ENCODE measurements around the gene SFTPB. TPM values are rescaled to one million over a fixed set of nuclear protein-coding genes. Genes with fewer than 3 reads are reported as not detected.
"Not testable (repeated sequence)": the region's sequence is repeated elsewhere in the genome, so short reads cannot be mapped to it uniquely, and the experiment has no call there.

Gene SFTPB
- total and polyA plus RNA-seq, 4 donors = not detected

- 94% methylated on average over 17 of the region's 17 CpGs for WGBS
Observed at GRCh38 chr2:85615413-85615728, 52.6 kb downstream of the SFTPB start.

GRCh38 chr2:85614757-85615156 is 53.2 kb downstream of the SFTPB start:
- H3K9ac ChIP-seq (ENCODE audit: low read depth in 1 of 2, low read length in 2 of 2); H3K4me3 ChIP-seq (ENCODE audit: low read depth in 1 of 3, low read length in 3 of 3); DNase-seq (ENCODE audit: low spot score); H3K27me3 ChIP-seq (ENCODE audit: control insufficient read depth in 4 of 4, insufficient read depth in 4 of 4, low read length in 3 of 4); H3K36me3 ChIP-seq (ENCODE audit: control insufficient read depth in 4 of 4, insufficient read depth in 3 of 4, low read depth in 1 of 4, low read length in 3 of 4); H3K9me3 ChIP-seq (ENCODE audit: control insufficient read depth in 4 of 4, low read length in 3 of 4); H3K27ac ChIP-seq (ENCODE audit: low read depth in 1 of 2, low read length in 2 of 2): not testable (repeated sequence)
- whole genome bisulfite sequencing = 97% methylated on average over 7 of the region's 7 CpGs
- H3K4me1 ChIP-seq (ENCODE audit: control insufficient read depth in 4 of 4, insufficient read depth in 4 of 4, low read length in 3 of 4) = peaks cover 0 to 31% (median 21%) of the 10 kb centered on the region in 4 donors

More at GRCh38 chr2:85615413-85615728, 52.6 kb downstream of the SFTPB start:
- Histone ChIP-seq H3K9ac (ENCODE audit: low read depth in 1 of 2, low read length in 2 of 2) (no peak overlapping the region), H3K36me3 (ENCODE audit: control insufficient read depth in 4 of 4, insufficient read depth in 3 of 4, low read depth in 1 of 4, low read length in 3 of 4) (peaks cover 0 to 9% (median 2%) of the 10 kb centered on the region in 4 donors), H3K4me3 (ENCODE audit: low read depth in 1 of 3, low read length in 3 of 3) (no peak overlapping the region), H3K9me3 (ENCODE audit: control insufficient read depth in 4 of 4, low read length in 3 of 4) (no peaks in the 10 kb centered on the region), H3K27me3 (ENCODE audit: control insufficient read depth in 4 of 4, insufficient read depth in 4 of 4, low read length in 3 of 4) (no peaks in the 10 kb centered on the region), H3K27ac (ENCODE audit: low read depth in 1 of 2, low read length in 2 of 2) (peak overlapping the region in 1 of 2 donors; percentile 50), H3K4me1 (ENCODE audit: control insufficient read depth in 4 of 4, insufficient read depth in 4 of 4, low read length in 3 of 4) (peaks cover 0 to 26% (median 17%) of the 10 kb centered on the region in 4 donors)
- DNase-seq (ENCODE audit: low spot score) = no peak
- TF ChIP-seq YY1 (IDR thresholded peaks at IDR 0.05) = no peak
- TF ChIP-seq EGR1 (IDR thresholded peaks at IDR 0.05; ENCODE audit: low read depth in 2 of 2) = no peak
- TF ChIP-seq HNF4G (IDR thresholded peaks at IDR 0.05) = no peak
- no peak for TF ChIP-seq FOXA2 (IDR thresholded peaks at IDR 0.05)
- no peak for TF ChIP-seq ATF3 (IDR thresholded peaks at IDR 0.05)
- TF ChIP-seq HNF4A (conservative IDR thresholded peaks at IDR 0.05) = no peak
- no peak for TF ChIP-seq NR2F2 (IDR thresholded peaks at IDR 0.05)
- TF ChIP-seq ZBTB33 (IDR thresholded peaks at IDR 0.05) = no peak
- no peak for TF ChIP-seq SP1 (IDR thresholded peaks at IDR 0.05)
- TF ChIP-seq TAF1 (conservative IDR thresholded peaks at IDR 0.05) = no peak
- TF ChIP-seq MAX (IDR thresholded peaks at IDR 0.05) = no peak
- no peak for TF ChIP-seq REST (IDR thresholded peaks at IDR 0.05)

All from liver (tissue), 9 donors.